Uterus (tissue), 4 donors: ENCODE results near the gene MGAM2. TPM values are rescaled to one million over a fixed set of nuclear protein-coding genes. Genes with fewer than 3 reads are reported as not detected.

Experiments used
- DNase-seq, 2 donors: peaks; one replicate each; pipeline ENCODE4 v3.0.0-alpha.2; 2019 to 2020
- H3K27ac ChIP-seq, 2 donors: fragments of 200-600 bp; sonication (generic); 1 replicate in 1 of 2; 2 replicates in 1 of 2; pipeline ENCODE4 v1.5.1; 2016 to 2018
- H3K27me3 ChIP-seq, 2 donors: fragments of 200-600 bp; sonication (generic); one replicate each; pipeline ENCODE4 v1.5.1; 2018 to 2019; ENCODE audit warnings: control low read depth in 1 of 2
- H3K36me3 ChIP-seq, 2 donors: fragments of 200-600 bp; sonication (generic); one replicate each; pipeline ENCODE4 v1.5.1; 2019; ENCODE audit warnings: control low read depth in 1 of 2
- H3K4me1 ChIP-seq, 2 donors: fragments of 200-600 bp; sonication (generic); one replicate each; pipeline ENCODE4 v1.5.1; 2018 to 2019; ENCODE audit warnings: control low read depth in 1 of 2
- H3K4me3 ChIP-seq, 2 donors: fragments of 200-600 bp; sonication (generic); 1 replicate in 1 of 2; 2 replicates in 1 of 2; pipeline ENCODE4 v1.5.1; 2018 to 2019; ENCODE audit warnings: mild to moderate bottlenecking in 1 of 2
- H3K9me3 ChIP-seq, 2 donors: fragments of 200-600 bp; sonication (generic); one replicate each; pipeline ENCODE4 v1.5.1; 2019; ENCODE audit warnings: control low read depth in 1 of 2
- POLR2A ChIP-seq, 2 donors: fragments of 450-650 bp; IDR thresholded peaks; one replicate each; pipeline ENCODE4 v1.6.1; 2016; ENCODE audit warnings: antibody characterized with exemption in 2 of 2, mild to moderate bottlenecking in 1 of 2, moderate library complexity in 1 of 2
- intact Hi-C: fragments of 100-400 bp; cut with DNase I; formaldehyde crosslinking; loops from one replicate; pipeline ENCODE4 v1.15.1; 2023; ENCODE audit warnings: low total_unique reads
- total RNA-seq, 4 donors: library from RNA; depleted of rRNA in 3 of 4; stranded (reverse); fragments of >200 nt in 3 of 4; gene quantifications; one replicate each; pipeline versions ENCODE4 v1.1.0 to v1.2.4, GENCODE V29; 2014 to 2023
- TF ChIP-seq, protein P1 (sequence below), 4 experiments: fragments of 200-600 bp in 2 of 4; fragments of 450-650 bp in 2 of 4; sonication (generic) in 2 of 4; IDR thresholded peaks; one replicate each; pipeline ENCODE4 v1.5.1; 2016 to 2019; ENCODE audit warnings: antibody characterized with exemption in 4 of 4, mild to moderate bottlenecking in 2 of 4, moderate library complexity in 1 of 4
- donor health status: DM: yes; HTN: yes; CAD: no.

Gene MGAM2
- total RNA-seq, 4 donors from 2014 or later, result under 0.01 to 0.12 (median 0.07) TPM; not detected in 1

DNA sequence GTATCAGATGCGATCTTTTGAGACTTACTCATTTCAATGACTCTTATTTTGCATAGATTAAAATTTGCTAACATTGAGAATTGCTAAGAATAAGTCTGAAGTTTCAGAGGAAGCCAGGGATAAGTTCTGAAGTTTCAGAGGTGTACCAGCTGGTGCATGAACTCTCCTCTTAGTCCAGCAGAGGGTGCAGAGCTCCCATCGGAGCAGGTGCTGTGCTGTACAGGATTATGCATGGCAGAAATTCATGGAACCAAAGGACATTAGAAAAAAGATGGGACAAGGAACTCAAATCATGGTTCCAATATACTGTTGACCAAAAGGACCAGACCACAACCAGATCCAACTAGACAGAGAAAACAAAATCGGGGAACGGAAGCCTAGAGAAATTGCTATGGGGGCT is 41.9 kb downstream of the MGAM2 start:
- no peak overlapping the region for H3K27ac ChIP-seq
- intact Hi-C loops, result no loop called here
- no peaks in the 10 kb centered on the region for H3K9me3 ChIP-seq

DNA sequence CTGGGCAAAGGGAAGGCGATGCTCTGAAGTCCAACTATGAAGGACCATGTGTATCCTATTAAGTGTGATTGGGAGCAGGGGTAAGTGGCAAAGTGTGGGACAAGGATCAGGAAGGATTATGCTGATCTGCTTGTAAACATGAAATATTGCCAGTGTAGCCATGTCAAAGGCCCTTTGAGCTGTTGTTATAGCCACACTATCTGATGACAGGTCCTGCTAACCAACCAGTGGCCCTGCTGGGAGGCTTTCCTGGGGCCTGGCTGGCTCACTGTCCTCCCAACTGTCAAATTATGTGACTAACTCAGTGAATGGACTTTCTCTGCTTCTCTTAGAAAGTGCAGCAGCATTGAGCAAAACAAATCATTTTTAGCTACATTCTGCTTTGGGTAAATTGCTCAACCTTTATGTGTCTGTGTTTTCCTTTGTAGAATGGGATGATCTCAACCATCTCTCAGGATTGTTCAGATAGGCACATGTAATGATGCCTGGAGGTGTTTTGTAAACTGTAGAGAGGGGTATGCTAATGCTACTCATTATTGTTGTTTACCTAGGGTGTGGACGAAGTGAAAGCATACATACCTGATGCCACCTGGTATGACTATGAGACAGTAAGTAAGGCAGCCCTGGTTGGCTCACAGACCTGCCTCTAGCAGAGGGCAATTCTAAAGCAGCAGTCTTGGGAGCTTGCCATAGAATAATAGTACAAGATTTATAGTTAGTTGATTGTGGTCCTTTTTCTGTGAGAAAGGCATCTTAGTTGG is 47.4 kb downstream of the MGAM2 start:
- DNase-seq, result no peak
- intact Hi-C loops, result no loop called here

More for the DNA sequence above, 41.9 kb downstream of the MGAM2 start:
- Histone ChIP-seq H3K4me3 (no peak overlapping the region), H3K4me1 (no peaks in the 10 kb centered on the region), H3K27me3 (no peaks in the 10 kb centered on the region), H3K36me3 (no peaks in the 10 kb centered on the region)
- TF ChIP-seq, protein P1, sequence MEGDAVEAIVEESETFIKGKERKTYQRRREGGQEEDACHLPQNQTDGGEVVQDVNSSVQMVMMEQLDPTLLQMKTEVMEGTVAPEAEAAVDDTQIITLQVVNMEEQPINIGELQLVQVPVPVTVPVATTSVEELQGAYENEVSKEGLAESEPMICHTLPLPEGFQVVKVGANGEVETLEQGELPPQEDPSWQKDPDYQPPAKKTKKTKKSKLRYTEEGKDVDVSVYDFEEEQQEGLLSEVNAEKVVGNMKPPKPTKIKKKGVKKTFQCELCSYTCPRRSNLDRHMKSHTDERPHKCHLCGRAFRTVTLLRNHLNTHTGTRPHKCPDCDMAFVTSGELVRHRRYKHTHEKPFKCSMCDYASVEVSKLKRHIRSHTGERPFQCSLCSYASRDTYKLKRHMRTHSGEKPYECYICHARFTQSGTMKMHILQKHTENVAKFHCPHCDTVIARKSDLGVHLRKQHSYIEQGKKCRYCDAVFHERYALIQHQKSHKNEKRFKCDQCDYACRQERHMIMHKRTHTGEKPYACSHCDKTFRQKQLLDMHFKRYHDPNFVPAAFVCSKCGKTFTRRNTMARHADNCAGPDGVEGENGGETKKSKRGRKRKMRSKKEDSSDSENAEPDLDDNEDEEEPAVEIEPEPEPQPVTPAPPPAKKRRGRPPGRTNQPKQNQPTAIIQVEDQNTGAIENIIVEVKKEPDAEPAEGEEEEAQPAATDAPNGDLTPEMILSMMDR (IDR thresholded peaks at IDR 0.05), result no peak
- DNase-seq, result no peak

DNA sequence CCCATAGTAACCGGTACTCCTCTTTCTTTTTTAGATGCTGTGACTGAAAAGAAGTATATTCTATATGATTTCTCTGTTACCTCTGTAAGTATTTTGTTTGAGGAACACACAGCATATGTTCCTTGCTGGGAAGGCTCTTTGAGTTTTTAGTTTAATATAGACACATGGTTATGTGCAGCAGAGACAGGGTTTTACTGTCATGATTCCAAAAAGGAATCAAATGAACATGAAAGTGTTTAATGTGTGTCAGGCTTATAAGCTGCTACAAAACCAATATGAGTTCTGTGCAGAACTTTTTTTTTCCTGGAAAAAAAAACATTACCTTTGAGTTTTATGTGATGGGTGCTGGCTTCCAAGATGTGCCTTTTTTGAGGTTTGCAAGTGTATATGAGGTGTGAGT is 50.4 kb downstream of the MGAM2 start:
- intact Hi-C loops, result no loop called here
- DNase-seq, result no peak

More for the DNA sequence above, 47.4 kb downstream of the MGAM2 start:
- Histone ChIP-seq H3K27me3 (no peaks in the 10 kb centered on the region), H3K4me1 (no peaks in the 10 kb centered on the region), H3K36me3 (no peaks in the 10 kb centered on the region), H3K27ac (no peak overlapping the region), H3K9me3 (no peaks in the 10 kb centered on the region), H3K4me3 (no peak overlapping the region)
- TF ChIP-seq, protein P1 (IDR thresholded peaks at IDR 0.05), result no peak
- no peak for TF ChIP-seq POLR2A (IDR thresholded peaks at IDR 0.05)

DNA sequence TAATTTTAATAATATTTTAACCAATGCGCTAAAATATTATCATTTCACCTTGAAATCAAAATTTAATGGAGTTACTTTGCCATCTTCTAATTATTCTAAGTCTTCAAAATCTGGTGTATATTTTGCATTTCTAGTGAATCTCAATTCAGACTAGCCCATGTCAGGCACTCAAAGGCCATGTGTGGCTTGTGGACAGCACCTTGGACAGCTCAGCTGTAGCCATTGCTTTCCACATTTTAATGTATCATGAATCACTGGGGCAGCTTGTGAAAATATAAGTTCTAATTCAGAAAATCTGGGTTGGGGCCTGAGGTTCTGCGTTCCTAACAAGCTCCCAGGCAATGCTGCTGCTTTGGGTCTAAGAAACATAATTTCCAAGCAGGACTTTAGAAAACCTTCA is 57.2 kb downstream of the MGAM2 start:
- Histone ChIP-seq H3K36me3 (no peaks in the 10 kb centered on the region), H3K4me3 (no peak overlapping the region), H3K27me3 (no peaks in the 10 kb centered on the region), H3K27ac (no peak overlapping the region), H3K9me3 (no peaks in the 10 kb centered on the region), H3K4me1 (no peaks in the 10 kb centered on the region)
- intact Hi-C loops, result no loop called here
- no peak for DNase-seq
- no peak for TF ChIP-seq POLR2A (IDR thresholded peaks at IDR 0.05)
- TF ChIP-seq, protein P1 (IDR thresholded peaks at IDR 0.05), result no peak

More for the DNA sequence above, 50.4 kb downstream of the MGAM2 start:
- Histone ChIP-seq H3K4me1 (no peaks in the 10 kb centered on the region), H3K27me3 (no peaks in the 10 kb centered on the region), H3K27ac (no peak overlapping the region), H3K4me3 (no peak overlapping the region), H3K9me3 (no peaks in the 10 kb centered on the region), H3K36me3 (no peaks in the 10 kb centered on the region)
- no peak for TF ChIP-seq POLR2A (IDR thresholded peaks at IDR 0.05)
- TF ChIP-seq, protein P1 (IDR thresholded peaks at IDR 0.05), result no peak

DNA sequence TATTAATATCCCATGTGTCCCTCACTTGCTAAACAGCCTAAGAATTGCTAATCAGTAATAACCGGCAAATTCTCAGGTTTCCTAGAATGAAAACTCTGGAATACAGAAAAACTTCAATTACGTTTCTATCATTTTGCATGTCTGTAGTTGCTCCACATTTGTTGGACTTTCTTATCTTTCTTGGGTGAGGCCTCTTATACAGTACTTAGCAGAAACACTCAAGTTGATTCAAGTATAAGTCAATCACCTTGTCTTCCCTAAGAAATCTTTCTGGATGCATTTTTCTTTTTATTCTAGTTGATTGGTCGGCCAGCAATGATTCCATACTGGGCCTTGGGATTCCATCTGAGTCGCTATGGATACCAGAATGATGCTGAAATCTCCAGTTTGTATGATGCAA is 61.4 kb downstream of the MGAM2 start:
- Histone ChIP-seq H3K4me1 (no peaks in the 10 kb centered on the region), H3K4me3 (no peak overlapping the region), H3K27me3 (no peaks in the 10 kb centered on the region), H3K27ac (no peak overlapping the region), H3K9me3 (no peaks in the 10 kb centered on the region), H3K36me3 (no peaks in the 10 kb centered on the region)
- intact Hi-C loops, result no loop called here
- DNase-seq, result no peak
- TF ChIP-seq, protein P1 (IDR thresholded peaks at IDR 0.05), result no peak
- no peak for TF ChIP-seq POLR2A (IDR thresholded peaks at IDR 0.05)
